Left colon (tissue), 2 donors: ENCODE data around the gene ATRIP. TPM values are rescaled to one million over a fixed set of nuclear protein-coding genes. Genes with fewer than 3 reads are reported as not detected.
A peak's percentile ranks its signal among the peaks of the same experiment; 100 is the strongest.

ENCODE experiments used
- ATAC-seq: fragments of 200-7000 bp; cut with Tn5 transposase; one replicate; pipeline ENCODE4 v1.9.1; 2020; ENCODE audit warnings: mild to moderate bottlenecking, moderate library complexity
- DNase-seq, 2 donors: peaks; one replicate each; pipeline ENCODE4 v3.0.0-alpha.2; 2020
- intact Hi-C, 2 donors: fragments of 100-400 bp; cut with DNase I in 1 of 2; cut with micrococcal nuclease in 1 of 2; formaldehyde crosslinking; loops; one replicate each; pipeline versions ENCODE4 v1.11.2 to v1.14.0; 2022; cut with DNase I, micrococcal nuclease
- total RNA-seq, 2 donors: library from RNA; stranded (reverse); fragmentation: NEBNext Ultra II Directional; extraction: Animal tissue kit (Norgen Biotek cat#: 25700); gene quantifications; one replicate each; pipeline ENCODE4 v1.2.1, GENCODE V29; 2021
- donor health status: DM: no; HTN: no; CAD: no.
- donor health status: DM: yes; HTN: yes; CAD: no.

The ATRIP gene
- total RNA-seq, 2 donors from 2014 or later = 3.8 to 4.4 TPM

DNA sequence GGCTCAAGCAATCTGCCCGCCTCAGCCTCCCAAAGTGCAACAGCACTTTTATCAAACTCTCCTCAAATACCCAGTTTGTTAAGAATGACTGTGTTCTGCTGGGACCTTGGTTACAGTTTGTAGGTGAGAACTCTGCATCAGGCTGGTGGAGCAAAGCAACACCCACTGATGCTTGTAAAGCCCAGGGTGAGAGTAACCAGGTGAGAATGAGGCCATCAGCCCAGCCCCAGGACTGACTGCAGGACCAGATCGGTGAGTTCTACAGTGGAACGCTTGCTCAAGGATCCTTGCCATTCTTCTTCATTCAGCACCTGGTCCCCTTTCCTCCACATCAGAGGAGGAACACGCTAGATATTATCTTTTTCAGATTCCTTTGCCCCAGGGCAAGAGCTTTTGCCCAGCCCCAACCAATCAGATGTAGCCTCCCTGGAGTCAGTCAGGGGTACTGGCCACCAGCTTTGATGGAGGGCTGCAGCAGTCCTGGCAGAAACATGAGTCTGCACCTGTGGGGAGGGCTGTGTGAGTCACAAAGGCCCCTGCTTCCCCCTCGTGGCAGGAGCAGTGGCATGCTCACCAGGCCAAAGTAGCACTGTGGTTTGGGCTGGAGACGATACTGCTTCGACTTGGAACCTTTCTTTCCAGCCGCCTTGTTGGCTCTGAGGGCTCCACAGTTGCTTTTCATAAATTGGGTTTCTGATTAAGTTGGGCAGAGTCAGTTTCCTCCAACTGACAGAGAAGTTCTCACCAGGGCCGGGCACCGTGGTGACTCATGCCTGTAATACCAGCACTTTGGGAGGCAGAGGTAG lies 60.9 kb downstream of the ATRIP start:
- DNase-seq (peak; percentile 51 to 67), ATAC-seq (peak; percentile 72)
- intact Hi-C loops = no loop called here

DNA sequence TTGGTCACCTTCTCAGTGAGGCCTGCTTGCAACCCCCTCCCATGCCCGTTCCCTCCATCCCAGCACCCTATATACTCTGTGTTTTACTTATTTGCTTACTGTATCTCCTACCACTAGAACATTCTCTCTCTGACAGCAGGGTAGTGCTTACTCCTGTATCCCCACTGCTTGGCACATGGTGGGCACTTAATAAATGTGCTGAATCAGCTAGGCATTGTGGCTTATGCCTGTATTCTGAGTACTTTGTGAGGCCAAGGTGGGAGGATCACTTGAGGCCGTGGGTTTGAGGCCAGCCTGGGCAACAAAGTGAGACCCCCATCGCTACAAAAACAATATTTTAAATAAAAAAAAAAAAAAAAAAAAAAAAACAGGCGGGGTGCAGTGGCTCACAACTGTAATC lies 65.0 kb downstream of the ATRIP start:
- ATAC-seq = no peak
- DNase-seq = no peak
- intact Hi-C loops = no loop called here

DNA sequence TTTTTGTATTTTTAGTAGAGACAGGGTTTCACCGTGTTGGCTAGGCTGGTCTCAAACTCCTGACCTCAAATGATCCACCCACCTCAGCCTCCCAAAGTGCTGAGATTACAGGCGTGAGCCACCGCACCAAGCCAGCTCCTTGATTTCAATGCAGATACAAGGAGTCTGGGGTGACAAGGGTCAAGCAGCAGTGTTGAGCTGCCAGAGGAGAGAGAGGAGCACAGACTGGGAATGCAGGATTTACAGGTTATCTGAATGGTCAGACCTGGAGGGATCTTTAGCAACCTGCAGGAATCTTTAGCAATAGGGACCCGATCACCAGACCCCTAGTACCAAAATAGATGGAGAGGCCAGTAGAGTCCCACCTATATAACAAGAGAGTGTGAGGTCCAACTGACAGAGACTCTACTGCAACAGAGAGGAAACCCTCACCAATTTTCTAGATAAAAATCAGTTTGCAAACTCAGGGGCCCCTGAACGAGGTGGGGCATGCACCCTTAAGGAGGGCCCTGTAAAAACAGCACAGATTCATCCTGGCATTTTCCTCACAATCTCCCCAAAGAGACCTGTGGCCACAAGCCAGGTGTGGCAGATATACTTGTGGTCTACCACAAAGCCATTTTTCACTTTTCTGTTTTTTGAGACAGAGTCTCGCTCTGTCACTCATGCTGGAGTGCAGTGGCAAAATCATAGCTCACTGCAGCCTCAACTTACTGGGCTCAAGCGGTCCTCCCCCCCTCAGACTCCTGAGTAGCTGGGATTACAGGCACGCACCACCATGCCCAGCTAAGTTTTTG lies 68.1 kb downstream of the ATRIP start:
- intact Hi-C loops = no loop called here
- DNase-seq = no peak
- ATAC-seq = no peak

Other genes with a start within 250 kb of the ATRIP start
- under 1 TPM in 1 of 2 donors, not detected in 1; 0.40 TPM for gene CAMP, start 223.2 kb upstream of the ATRIP start, total RNA-seq
- gene ZNF589, start 205.6 kb upstream of the ATRIP start, total RNA-seq = 1 to 10 TPM; 8.7 to 9.6 TPM
- 10 to 100 TPM; 22.4 to 33.5 TPM for gene NME6, start 145.4 kb upstream of the ATRIP start, total RNA-seq
- gene SPINK8, start 113.1 kb upstream of the ATRIP start, total RNA-seq = not detected
- gene FBXW12, start 74.5 kb upstream of the ATRIP start, total RNA-seq = not detected
- gene PLXNB1, start 16.7 kb upstream of the ATRIP start, total RNA-seq = 100 to 1,000 TPM in 1 of 2 donors, 10 to 100 TPM in 1; 91.1 to 114 TPM
- gene CCDC51, start 6.6 kb upstream of the ATRIP start, total RNA-seq = 10 to 100 TPM; 13.3 to 21.2 TPM
- gene TMA7, start 6.5 kb upstream of the ATRIP start, total RNA-seq = 100 to 1,000 TPM; 165 to 192 TPM
- 100 to 1,000 TPM; 103 to 116 TPM for gene SHISA5, start 57.4 kb downstream of the ATRIP start, total RNA-seq
- 1 to 10 TPM; 6.0 to 10.0 TPM for gene PFKFB4, start 110.1 kb downstream of the ATRIP start, total RNA-seq
- gene UCN2, start 117.0 kb downstream of the ATRIP start, total RNA-seq = not detected
- gene COL7A1, start 148.6 kb downstream of the ATRIP start, total RNA-seq = 1 to 10 TPM; 4.5 to 5.7 TPM
- gene UQCRC1, start 162.9 kb downstream of the ATRIP start, total RNA-seq = 100 to 1,000 TPM; 613 to 797 TPM
- 1 to 10 TPM in 1 of 2 donors, under 1 TPM in 1; 0.84 to 2.2 TPM for gene TMEM89, start 175.0 kb downstream of the ATRIP start, total RNA-seq
- gene SLC26A6, start 188.7 kb downstream of the ATRIP start, total RNA-seq = 100 to 1,000 TPM; 116 to 121 TPM
- 1 to 10 TPM; 1.4 to 2.4 TPM for gene CELSR3, start 216.1 kb downstream of the ATRIP start, total RNA-seq
- 10 to 100 TPM; 19.5 to 24.8 TPM for gene NCKIPSD, start 239.2 kb downstream of the ATRIP start, total RNA-seq